Sciatic nerve (tissue), 2 donors: ENCODE results near the gene DNAJC4. TPM values are rescaled to one million over a fixed set of nuclear protein-coding genes. Genes with fewer than 3 reads are reported as not detected.
A peak's percentile ranks its signal among the peaks of the same experiment; 100 is the strongest.

Source experiments
- ATAC-seq: fragments of 200-7000 bp; cut with Tn5 transposase; one replicate; pipeline ENCODE4 v1.9.1; 2020; ENCODE audit warnings: mild to moderate bottlenecking, moderate library complexity
- DNase-seq: peaks from one replicate; pipeline ENCODE4 v3.0.0-alpha.2; 2020; ENCODE audit warnings: low spot score
- intact Hi-C: fragments of 100-400 bp; cut with DNase I; formaldehyde crosslinking; loops from one replicate; pipeline ENCODE4 v1.14.2; 2022
- total RNA-seq: library from RNA; stranded (reverse); fragmentation: NEBNext Ultra II Directional; extraction: Animal tissue kit (Norgen Biotek cat#: 25700); gene quantifications from one replicate; pipeline ENCODE4 v1.2.1, GENCODE V29; 2021
- donor health status: DM: no; HTN: no; CAD: no.
- donor health status: DM: no; HTN: no; CAD: no.

The DNAJC4 gene
- total RNA-seq, 1 donor from 2014 or later: 30.4 TPM

DNA sequence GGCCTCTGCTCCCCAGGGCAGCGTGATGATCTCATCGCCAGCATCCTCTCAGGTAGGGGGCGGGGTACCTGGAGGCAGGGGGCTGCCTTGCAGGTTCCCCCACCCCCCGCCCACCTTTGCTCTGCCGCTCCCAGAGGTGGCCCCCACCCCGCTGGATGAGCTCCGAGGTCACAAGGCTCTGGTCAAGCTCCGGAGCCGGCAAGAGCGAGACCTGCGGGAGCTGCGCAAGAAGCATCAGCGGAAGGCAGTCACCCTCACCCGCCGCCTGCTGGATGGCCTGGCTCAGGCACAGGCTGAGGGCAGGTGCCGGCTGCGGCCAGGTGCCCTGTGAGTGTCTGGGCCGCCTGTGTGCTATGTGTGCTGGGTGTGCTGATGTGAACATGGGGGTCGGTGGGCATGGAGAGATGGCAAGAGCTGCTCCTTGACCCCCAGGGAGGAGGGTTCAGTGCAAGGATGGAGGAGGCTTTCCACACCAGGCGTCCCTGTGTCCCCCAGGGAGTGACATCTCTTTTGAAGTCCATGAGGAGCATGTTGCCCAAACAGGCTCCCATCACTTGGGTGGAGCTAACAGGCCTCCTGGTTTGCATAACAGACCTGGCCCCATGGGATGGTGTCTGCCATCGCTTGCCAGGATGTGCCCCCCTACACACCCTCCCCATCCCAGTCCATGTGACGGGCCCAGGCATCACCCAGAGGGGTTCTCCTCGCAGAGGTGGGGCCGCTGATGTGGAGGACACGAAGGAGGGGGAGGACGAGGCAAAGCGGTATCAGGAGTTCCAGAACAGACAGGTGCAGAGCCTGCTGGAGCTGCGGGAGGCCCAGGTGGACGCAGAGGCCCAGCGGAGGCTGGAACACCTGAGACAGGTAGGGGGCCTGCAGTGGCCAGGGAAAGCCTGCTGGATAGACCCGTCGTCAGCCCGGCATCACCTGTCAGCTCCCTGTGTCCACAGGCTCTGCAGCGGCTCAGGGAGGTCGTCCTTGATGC is 35.1 kb downstream of the DNAJC4 start:
- no peak for ATAC-seq
- intact Hi-C loops: no loop called here
- DNase-seq: no peak

DNA sequence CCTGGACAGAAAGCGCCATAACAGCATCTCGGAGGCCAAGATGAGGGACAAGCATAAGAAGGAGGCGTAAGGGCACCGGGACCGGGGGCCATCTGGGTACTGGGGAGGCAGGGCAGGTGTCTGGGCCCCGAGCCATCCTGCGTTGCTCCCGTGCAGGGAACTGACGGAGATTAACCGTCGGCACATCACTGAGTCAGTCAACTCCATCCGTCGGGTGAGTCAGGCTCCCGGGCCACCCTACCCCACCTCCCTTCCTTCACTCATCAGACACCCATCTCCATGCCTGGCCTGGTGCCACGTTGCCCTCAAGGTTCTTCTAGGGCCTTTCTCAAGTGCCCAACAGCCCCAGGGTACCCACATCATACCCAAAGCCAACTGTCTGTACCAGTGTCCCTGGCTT is 36.0 kb downstream of the DNAJC4 start:
- DNase-seq (no peak), ATAC-seq (no peak)
- intact Hi-C loops: no loop called here

DNA sequence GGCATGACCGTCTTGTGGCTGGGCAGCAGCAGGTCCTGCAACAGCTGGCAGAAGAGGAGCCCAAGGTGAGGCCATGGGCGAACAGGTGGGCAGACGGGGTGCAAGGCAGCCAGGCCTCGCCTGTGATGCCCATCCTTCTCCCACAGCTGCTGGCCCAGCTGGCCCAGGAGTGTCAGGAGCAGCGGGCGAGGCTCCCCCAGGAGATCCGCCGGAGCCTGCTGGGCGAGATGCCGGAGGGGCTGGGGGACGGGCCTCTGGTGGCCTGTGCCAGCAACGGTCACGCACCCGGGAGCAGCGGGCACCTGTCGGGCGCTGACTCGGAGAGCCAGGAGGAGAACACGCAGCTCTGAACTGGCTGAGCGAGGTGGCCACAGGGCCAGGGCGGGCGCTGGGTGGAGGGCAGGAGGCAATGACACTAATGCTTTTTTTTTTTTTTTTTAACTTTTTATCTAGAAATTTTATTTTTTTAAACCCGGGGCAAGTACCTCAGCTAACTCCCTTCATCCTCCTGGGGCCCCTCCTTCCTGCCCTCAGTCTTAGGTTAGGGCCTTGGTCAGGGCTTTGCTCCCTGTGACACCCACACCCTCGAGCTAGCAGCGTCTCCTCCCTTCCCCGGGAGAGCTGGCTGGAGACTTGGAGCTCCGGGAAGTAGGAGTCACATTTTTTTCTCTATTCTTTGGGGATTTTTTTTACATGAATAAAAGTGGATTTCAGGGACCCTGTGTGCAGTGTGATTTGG is 37.0 kb downstream of the DNAJC4 start:
- no peak for ATAC-seq
- DNase-seq: no peak
- intact Hi-C loops: no loop called here

DNA sequence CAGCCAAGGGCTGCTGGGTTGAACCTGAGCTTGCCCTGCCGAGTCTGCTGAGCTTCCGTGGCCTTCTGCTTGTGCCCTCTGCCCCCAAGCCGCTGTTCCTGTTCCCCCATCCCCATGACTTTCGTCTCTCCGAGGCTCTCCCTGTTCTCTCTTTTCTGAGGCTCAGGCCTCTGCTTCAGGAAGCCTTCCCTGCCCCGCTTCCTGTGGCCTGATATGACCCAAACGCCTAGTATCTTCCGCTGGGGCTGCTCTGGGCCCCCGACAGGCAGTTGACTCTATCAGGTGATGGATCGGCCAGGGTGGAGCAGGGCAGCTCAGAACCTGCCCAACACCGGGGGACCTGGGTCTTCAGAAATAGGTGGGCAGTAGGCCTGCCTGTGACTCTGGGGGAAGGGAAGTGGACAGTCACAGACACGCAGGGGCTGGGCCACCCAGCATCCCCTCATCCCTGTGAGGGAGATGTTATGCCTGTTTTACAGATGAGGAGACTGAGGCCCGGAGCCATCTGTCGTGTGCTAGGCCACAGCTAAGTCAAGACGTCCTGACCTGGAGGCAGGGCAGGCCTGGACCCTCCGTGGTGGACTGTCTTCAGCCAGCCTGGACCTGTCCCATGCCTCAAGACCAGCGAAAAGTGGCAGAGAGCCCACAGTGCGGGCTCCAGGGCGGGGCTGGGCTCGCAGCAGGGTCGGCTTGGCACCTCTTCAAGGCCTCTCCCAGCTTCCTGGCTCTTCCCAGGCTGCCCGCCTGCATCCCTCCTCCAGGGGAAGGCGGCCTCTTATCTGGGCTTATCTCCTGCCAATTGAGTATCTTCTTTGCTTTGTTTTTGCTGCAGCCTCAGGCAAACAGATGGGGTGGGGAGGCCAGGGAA is 37.9 kb downstream of the DNAJC4 start:
- ATAC-seq (peak; percentile 0), DNase-seq (peak; percentile 81)
- intact Hi-C loops: no loop called here

DNA sequence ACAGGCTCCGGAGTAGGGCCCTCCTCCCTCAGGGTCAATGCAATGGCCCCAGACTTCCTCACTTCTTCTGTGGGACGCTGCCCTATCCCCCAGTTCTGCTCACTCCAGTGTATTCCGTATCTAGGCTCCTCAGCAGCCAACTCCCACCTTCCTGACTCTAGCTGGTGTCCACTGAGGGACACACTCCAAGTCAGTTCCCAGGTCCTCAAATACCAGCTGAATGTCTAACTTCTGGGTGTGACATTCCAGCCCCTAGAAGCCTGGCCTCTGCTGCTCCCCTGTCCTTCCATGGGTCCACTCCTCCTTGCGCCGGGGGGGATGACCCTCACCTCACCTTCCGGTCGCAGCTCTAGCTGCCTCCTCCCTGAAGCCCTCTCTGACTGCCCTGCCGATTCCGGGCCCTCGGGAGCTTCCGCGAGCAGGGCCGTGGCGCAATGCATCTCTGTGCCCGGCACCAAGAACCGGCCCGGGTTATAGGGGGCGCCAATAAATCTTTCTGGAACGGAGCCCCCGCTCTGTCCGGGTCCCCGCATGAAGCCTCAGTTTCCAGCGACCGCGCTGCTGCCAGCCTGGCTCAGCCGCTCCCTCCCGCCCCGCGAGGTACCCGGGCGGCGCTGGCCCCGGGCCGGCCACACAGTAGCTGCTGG is 38.7 kb downstream of the DNAJC4 start:
- ATAC-seq: peak; percentile 3
- intact Hi-C loops: no loop called here
- no peak for DNase-seq

DNA sequence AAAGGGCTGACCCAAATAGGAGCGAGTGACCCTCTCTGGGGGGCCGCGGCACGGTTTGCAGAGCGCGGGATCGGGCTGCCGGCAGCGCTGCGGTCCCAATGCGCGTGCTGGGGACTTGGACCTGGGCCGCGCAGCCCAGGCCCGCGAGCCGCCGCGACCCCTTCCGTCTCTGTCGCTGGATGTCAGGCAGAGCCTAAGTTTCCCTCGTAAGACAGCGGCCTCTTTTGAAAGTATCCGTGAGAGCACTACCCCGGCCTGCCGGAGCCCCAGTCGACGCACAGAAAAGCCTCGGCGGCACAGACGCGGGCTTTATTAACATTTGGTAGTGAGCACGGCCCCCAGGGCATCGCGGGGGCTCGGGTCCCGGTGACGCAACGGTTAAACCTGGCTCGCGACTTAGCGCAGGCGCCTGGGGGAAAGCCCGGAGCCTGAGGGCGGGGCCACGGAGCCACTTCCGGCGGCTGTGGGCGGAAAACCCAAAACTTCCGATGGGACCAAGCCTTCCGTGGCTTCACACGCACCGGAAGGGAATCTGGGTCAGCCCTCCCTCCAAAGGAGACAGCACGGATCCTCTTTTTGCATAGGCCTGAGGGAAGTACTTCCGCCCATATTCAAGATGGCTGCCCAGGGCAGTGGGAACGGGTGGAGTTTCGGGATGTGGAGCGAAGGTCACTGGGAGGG is 39.3 kb downstream of the DNAJC4 start:
- ATAC-seq: peak; percentile 92
- intact Hi-C loops: no loop called here
- DNase-seq: peak; percentile 98

DNA sequence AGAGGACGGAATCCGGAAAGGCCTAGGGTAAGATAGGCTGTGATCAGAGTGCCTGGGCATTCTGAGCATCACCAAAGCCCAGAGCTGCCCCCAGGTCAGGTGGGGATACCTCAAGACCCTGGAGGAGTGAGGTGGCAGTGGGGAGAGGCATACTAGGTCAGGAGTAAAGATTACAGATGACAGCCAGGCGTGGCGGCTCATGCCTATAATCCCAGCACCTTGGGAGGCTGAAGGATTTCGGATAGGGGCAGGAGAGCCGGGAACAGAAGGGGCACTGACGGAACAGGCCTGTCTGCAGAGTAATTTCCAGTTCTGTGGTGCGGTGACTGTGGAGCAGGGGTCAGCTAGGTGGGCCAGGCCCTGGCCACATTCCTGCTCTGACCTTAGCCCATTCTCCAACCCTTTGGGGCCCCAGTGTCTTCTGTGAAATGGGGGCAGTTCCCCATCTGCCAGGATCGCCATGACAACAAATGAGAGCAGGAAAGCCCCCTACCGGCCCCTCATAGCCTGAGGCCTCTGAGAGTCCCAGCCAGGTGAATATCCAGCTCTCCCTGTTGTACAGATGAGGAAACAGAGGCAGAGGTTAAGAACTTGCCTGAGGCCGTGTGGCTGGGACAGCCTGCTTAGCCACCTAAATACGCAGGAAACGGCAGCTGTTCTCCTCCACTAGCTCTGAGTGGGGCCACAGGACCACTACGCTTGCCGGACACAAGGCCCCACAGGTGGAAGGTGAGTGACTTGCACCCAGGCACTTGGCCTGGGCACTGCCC is 44.9 kb downstream of the DNAJC4 start:
- no peak for ATAC-seq
- intact Hi-C loops: no loop called here
- no peak for DNase-seq

DNA sequence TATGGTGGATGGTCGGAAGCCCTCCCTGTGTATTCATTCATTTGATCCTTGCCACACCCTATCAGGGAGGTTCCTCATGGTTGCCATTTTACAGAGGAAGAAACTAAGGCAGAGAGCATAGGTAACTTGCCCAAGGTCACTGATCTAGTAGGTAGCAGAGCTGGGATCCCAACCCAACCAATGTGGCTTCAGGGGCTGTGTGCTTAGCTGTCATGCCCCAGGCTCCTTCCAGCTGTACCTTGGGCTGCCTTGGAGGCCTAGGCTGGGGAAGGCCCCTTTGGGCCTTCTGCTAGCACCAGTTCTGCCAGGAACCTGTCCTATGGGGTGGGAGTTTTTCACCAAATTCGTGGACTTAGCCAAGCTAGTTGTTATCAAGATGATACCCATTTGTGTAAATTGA is 45.5 kb downstream of the DNAJC4 start:
- ATAC-seq: no peak
- DNase-seq: no peak
- intact Hi-C loops: no loop called here

DNA sequence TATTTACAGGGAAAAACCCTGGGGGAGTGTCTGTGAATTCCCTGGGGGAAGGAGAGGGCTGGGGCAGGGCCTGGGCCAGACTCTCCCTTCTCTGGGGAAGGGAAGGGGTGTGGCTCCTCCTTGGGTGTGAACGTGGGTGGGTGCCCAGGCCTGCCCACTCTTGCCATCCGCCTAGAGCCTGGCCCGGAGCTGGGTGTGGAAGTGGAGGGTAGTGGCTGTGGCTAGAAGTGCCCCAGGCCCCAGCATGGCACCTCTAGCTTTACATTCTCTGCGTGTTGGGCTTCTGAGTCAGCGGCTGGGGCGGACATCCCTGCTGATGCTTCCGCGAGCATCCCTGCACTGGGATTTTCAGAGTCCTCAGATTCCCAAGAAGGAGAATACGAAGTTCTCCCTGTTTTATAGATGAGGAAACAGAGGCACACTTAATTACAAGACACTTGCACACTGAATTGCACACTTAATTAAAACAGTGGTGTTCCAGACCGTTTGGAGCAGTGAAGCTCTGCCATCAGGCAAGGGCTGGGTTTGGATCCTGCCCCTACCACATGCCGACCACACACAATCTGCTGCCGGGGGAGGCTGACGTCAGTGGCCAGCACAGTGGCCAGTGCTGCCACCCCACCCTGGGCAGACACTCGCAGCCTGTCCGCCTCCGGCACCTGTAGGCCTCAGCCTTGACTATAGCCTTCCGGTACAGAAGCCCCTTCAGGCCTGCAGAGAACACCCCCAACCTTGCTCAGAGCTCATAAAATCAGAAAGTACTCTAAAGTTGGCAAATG is 46.5 kb downstream of the DNAJC4 start:
- ATAC-seq (no peak), DNase-seq (no peak)
- intact Hi-C loops: no loop called here

DNA sequence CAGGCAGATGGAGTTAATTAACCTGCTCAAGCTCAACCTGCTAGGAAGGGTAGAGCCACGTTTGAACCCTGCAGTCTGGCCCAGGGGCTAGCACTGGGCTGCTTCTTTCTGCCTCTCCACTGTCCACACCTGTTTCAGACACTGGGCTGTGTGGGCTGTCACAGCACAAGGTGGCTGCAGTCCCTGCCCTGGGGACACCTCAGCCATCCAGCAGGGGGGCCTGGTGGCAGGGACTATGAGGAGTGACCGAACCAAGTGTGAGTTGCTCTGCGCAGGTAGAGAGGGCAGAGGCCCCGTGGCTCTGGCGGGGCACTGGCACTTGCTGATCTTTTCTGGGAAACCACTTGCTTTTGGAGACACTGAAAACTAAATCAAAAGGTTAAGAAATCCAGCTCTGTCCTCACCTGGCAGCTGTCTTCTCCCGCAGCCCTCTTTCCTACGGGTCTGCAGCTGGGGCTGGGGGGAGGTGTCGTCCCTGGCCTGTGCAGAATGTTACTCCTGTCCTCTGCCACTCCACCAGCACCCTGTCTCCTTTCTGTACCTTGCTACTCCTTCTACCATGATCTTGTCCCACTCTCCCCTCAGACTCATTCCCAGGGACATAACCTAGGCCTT is 48.3 kb downstream of the DNAJC4 start:
- ATAC-seq (no peak), DNase-seq (no peak)
- intact Hi-C loops: no loop called here

DNA sequence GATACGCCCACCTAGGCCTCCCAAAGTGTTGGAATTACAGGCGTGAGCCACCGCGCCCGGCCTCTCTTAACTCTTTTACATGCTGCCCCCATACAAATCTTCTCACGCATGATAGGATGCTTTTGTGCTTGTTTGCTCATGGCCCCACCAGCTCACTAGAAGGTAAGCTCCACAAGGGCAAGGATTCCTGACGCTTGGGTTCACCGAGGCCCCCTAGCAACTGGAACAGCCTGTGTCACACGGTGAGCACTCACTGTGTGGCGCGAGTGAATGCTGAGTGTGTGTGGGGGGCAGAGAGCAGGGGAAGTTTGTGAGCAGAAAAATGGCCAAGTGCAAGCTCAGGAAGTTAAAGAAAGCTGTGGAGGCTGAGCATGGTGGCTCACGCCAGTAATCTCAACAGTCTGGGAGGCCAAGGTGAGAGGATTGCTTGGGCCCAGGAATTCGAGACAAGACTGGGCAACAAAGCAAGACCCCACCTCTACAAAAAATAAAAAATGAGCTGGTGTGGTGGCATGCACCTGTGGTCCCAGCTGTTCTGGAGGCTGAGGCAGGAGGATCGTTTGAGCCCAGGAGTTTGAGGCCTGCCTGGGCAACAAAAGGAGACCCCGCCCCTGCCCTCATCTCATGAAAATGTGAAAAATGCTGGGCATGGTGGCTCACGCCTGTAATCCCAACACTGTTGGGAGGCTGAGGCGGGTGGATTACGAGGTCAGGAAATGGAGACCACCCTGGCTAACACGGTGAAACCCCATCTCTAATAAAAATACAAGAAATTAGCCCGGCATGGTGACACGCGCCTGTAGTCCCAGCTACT is 51.8 kb downstream of the DNAJC4 start:
- intact Hi-C loops: no loop called here
- no peak for ATAC-seq
- DNase-seq: no peak

DNA sequence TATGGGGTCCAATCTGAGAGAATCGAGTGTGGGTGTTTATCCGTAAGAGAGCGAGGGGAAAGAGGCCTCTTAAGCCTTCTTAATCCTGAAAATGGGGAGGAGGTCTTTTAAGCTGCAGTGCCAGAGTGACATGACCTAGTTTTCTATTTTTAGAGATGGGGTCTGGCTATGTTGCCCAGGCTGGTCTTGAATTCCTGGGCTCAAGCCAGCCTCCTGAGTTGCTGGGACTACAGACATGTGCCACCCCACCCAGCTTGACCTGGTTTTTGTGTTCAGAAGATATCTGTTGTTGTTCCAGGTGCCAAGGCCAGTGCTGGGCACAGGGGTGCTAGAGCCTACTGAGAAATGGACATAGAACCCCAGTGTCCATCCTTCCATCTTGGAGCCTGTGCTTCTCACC is 52.7 kb downstream of the DNAJC4 start:
- intact Hi-C loops: no loop called here
- ATAC-seq (no peak), DNase-seq (no peak)
